Measurements from ENCODE around the gene AGAP1. TPM values are rescaled to one million over a fixed set of nuclear protein-coding genes. Genes with fewer than 3 reads are reported as not detected.

The AGAP1 gene
- total RNA-seq, 2 experiments from 2014 or later = 2.4 to 4.5 TPM

- Mint-ChIP-seq H3K4me1 (no peaks in the 10 kb centered on the region), H3K36me3 (no peaks in the 10 kb centered on the region), H3K4me3 (no peak overlapping the region), H3K9me3 (no peaks in the 10 kb centered on the region), H3K27ac (no peak overlapping the region), H3K27me3 (no peaks in the 10 kb centered on the region)
- DNase-seq (no peak), ATAC-seq (ENCODE audit: low read depth) (no peak)
- POLR2A ChIA-PET = no interaction called here
These were observed 342.7 kb downstream of the AGAP1 start for GRCh38 chr2:235836491-235836911.

- Mint-ChIP-seq H3K36me3 (no peaks in the 10 kb centered on the region), H3K4me3 (no peak overlapping the region), H3K9me3 (no peaks in the 10 kb centered on the region), H3K27me3 (peaks cover 2% of the 10 kb centered on the region), H3K27ac (no peak overlapping the region), H3K4me1 (no peaks in the 10 kb centered on the region)
- DNase-seq (no peak), ATAC-seq (ENCODE audit: low read depth) (no peak)
- POLR2A ChIA-PET = no interaction called here
These were observed 345.4 kb downstream of the AGAP1 start for GRCh38 chr2:235839226-235839625.

- H3K27me3 Mint-ChIP-seq = peaks cover 2% of the 10 kb centered on the region
- POLR2A ChIA-PET = no interaction called here
- H3K36me3 Mint-ChIP-seq = no peaks in the 10 kb centered on the region
- H3K4me1 Mint-ChIP-seq = no peaks in the 10 kb centered on the region
- DNase-seq (no peak), ATAC-seq (ENCODE audit: low read depth) (no peak)
- no peak overlapping the region for H3K4me3 Mint-ChIP-seq
- no peaks in the 10 kb centered on the region for H3K9me3 Mint-ChIP-seq
- no peak overlapping the region for H3K27ac Mint-ChIP-seq
These were observed 346.1 kb downstream of the AGAP1 start for GRCh38 chr2:235839974-235840373.

- H3K4me1 Mint-ChIP-seq = no peaks in the 10 kb centered on the region
- POLR2A ChIA-PET = no interaction called here
- peaks cover 2% of the 10 kb centered on the region for H3K27me3 Mint-ChIP-seq
- no peak overlapping the region for H3K4me3 Mint-ChIP-seq
- ATAC-seq (ENCODE audit: low read depth) = no peak
- no peaks in the 10 kb centered on the region for H3K9me3 Mint-ChIP-seq
- no peak for DNase-seq
- no peak overlapping the region for H3K27ac Mint-ChIP-seq
- no peaks in the 10 kb centered on the region for H3K36me3 Mint-ChIP-seq
These were observed 348.0 kb downstream of the AGAP1 start for GRCh38 chr2:235841863-235842262.

GRCh38 chr2:235842941-235843340 lies 349.1 kb downstream of the AGAP1 start:
- no peak for ATAC-seq (ENCODE audit: low read depth)
- no peak overlapping the region for H3K4me3 Mint-ChIP-seq
- peaks cover 2% of the 10 kb centered on the region for H3K27me3 Mint-ChIP-seq
- no peak for DNase-seq
- no peaks in the 10 kb centered on the region for H3K9me3 Mint-ChIP-seq
- no peak overlapping the region for H3K27ac Mint-ChIP-seq
- POLR2A ChIA-PET = no interaction called here
- H3K36me3 Mint-ChIP-seq = no peaks in the 10 kb centered on the region
- H3K4me1 Mint-ChIP-seq = no peaks in the 10 kb centered on the region

- H3K4me3 Mint-ChIP-seq = no peak overlapping the region
- H3K4me1 Mint-ChIP-seq = no peaks in the 10 kb centered on the region
- peaks cover 2% of the 10 kb centered on the region for H3K27me3 Mint-ChIP-seq
- H3K36me3 Mint-ChIP-seq = no peaks in the 10 kb centered on the region
- no peak overlapping the region for H3K27ac Mint-ChIP-seq
- DNase-seq = no peak
- ATAC-seq (ENCODE audit: low read depth) = no peak
- no peaks in the 10 kb centered on the region for H3K9me3 Mint-ChIP-seq
- POLR2A ChIA-PET = no interaction called here
These were observed 349.9 kb downstream of the AGAP1 start for GRCh38 chr2:235843591-235844395.

- Mint-ChIP-seq H3K36me3 (no peaks in the 10 kb centered on the region), H3K9me3 (no peaks in the 10 kb centered on the region), H3K4me1 (no peaks in the 10 kb centered on the region), H3K27me3 (peaks cover 2% of the 10 kb centered on the region), H3K4me3 (no peak overlapping the region), H3K27ac (no peak overlapping the region)
- POLR2A ChIA-PET = no interaction called here
- ATAC-seq (ENCODE audit: low read depth) = no peak
- no peak for DNase-seq
These were observed 350.7 kb downstream of the AGAP1 start for GRCh38 chr2:235844561-235844960.

GRCh38 chr2:235845245-235845644 lies 351.4 kb downstream of the AGAP1 start:
- POLR2A ChIA-PET = no interaction called here
- no peaks in the 10 kb centered on the region for H3K36me3 Mint-ChIP-seq
- peaks cover 2% of the 10 kb centered on the region for H3K27me3 Mint-ChIP-seq
- ATAC-seq (ENCODE audit: low read depth) (no peak), DNase-seq (no peak)
- no peak overlapping the region for H3K4me3 Mint-ChIP-seq
- H3K27ac Mint-ChIP-seq = no peak overlapping the region
- H3K4me1 Mint-ChIP-seq = no peaks in the 10 kb centered on the region
- no peaks in the 10 kb centered on the region for H3K9me3 Mint-ChIP-seq

- no peaks in the 10 kb centered on the region for H3K9me3 Mint-ChIP-seq
- no peaks in the 10 kb centered on the region for H3K36me3 Mint-ChIP-seq
- no peaks in the 10 kb centered on the region for H3K4me1 Mint-ChIP-seq
- no peak overlapping the region for H3K4me3 Mint-ChIP-seq
- DNase-seq (no peak), ATAC-seq (ENCODE audit: low read depth) (no peak)
- H3K27ac Mint-ChIP-seq = no peak overlapping the region
- peaks cover 3% of the 10 kb centered on the region for H3K27me3 Mint-ChIP-seq
- POLR2A ChIA-PET = no interaction called here
These were observed 353.7 kb downstream of the AGAP1 start for GRCh38 chr2:235847576-235847975.

GRCh38 chr2:235848055-235848454 lies 354.2 kb downstream of the AGAP1 start:
- Mint-ChIP-seq H3K9me3 (no peaks in the 10 kb centered on the region), H3K27ac (no peak overlapping the region), H3K4me1 (no peaks in the 10 kb centered on the region), H3K36me3 (no peaks in the 10 kb centered on the region), H3K27me3 (peaks cover 3% of the 10 kb centered on the region), H3K4me3 (no peak overlapping the region)
- ATAC-seq (ENCODE audit: low read depth) (no peak), DNase-seq (no peak)
- POLR2A ChIA-PET = no interaction called here

GRCh38 chr2:235848946-235849345 lies 355.1 kb downstream of the AGAP1 start:
- DNase-seq (no peak), ATAC-seq (ENCODE audit: low read depth) (no peak)
- H3K36me3 Mint-ChIP-seq = no peaks in the 10 kb centered on the region
- no peak overlapping the region for H3K27ac Mint-ChIP-seq
- POLR2A ChIA-PET = no interaction called here
- H3K27me3 Mint-ChIP-seq = peaks cover 3% of the 10 kb centered on the region
- no peak overlapping the region for H3K4me3 Mint-ChIP-seq
- H3K9me3 Mint-ChIP-seq = no peaks in the 10 kb centered on the region
- H3K4me1 Mint-ChIP-seq = no peaks in the 10 kb centered on the region

- POLR2A ChIA-PET = no interaction called here
- Mint-ChIP-seq H3K4me1 (no peaks in the 10 kb centered on the region), H3K9me3 (no peaks in the 10 kb centered on the region), H3K36me3 (no peaks in the 10 kb centered on the region), H3K4me3 (no peak overlapping the region), H3K27me3 (peaks cover 3% of the 10 kb centered on the region), H3K27ac (no peak overlapping the region)
- no peak for ATAC-seq (ENCODE audit: low read depth)
- DNase-seq = no peak
These were observed 355.6 kb downstream of the AGAP1 start for GRCh38 chr2:235849489-235849888.

GRCh38 chr2:235850289-235850688 lies 356.4 kb downstream of the AGAP1 start:
- H3K4me1 Mint-ChIP-seq = no peaks in the 10 kb centered on the region
- no peaks in the 10 kb centered on the region for H3K36me3 Mint-ChIP-seq
- no peak for ATAC-seq (ENCODE audit: low read depth)

GRCh38 chr2:235850771-235851551 lies 357.1 kb downstream of the AGAP1 start:
- no peak overlapping the region for H3K27ac Mint-ChIP-seq
- POLR2A ChIA-PET = no interaction called here
- peaks cover 3% of the 10 kb centered on the region for H3K27me3 Mint-ChIP-seq
- H3K4me3 Mint-ChIP-seq = no peak overlapping the region
- ATAC-seq (ENCODE audit: low read depth) (no peak), DNase-seq (no peak)
- H3K36me3 Mint-ChIP-seq = no peaks in the 10 kb centered on the region
- H3K9me3 Mint-ChIP-seq = no peaks in the 10 kb centered on the region
- no peaks in the 10 kb centered on the region for H3K4me1 Mint-ChIP-seq

More at GRCh38 chr2:235850289-235850688, 356.4 kb downstream of the AGAP1 start:
- Mint-ChIP-seq H3K4me3 (no peak overlapping the region), H3K27ac (no peak overlapping the region), H3K27me3 (peaks cover 3% of the 10 kb centered on the region), H3K9me3 (no peaks in the 10 kb centered on the region)
- POLR2A ChIA-PET = no interaction called here
- no peak for DNase-seq
